Upper lobe of left lung (tissue), 4 donors: ENCODE results near the gene SLFN14.

Experiments used
- EP300 ChIP-seq, 4 donors: sonication (generic); formaldehyde crosslinking; IDR thresholded peaks; one replicate each; pipeline ENCODE4 v1.5.1; 2017; ENCODE audit warnings: antibody characterized with exemption in 4 of 4, control low read depth in 2 of 4
- POLR2A ChIP-seq, 4 donors: fragments of 450-650 bp; IDR thresholded peaks; one replicate each; pipeline ENCODE4 v1.5.1; 2016 to 2017; ENCODE audit warnings: antibody characterized with exemption in 4 of 4, mild to moderate bottlenecking in 2 of 4
- POLR2AphosphoS5 ChIP-seq, 2 donors: sonication (generic); formaldehyde crosslinking; IDR thresholded peaks; one replicate each; pipeline ENCODE4 v1.5.1; 2017; ENCODE audit warnings: antibody characterized with exemption in 2 of 2
- TF ChIP-seq, protein P1 (sequence below), 6 experiments: fragments of 450-650 bp in 4 of 6; fragments of 200-600 bp in 2 of 6; sonication (generic) in 2 of 6; IDR thresholded peaks; one replicate each; pipeline ENCODE4 v1.5.1; 2016 to 2019; ENCODE audit warnings: antibody characterized with exemption in 6 of 6

DNA sequence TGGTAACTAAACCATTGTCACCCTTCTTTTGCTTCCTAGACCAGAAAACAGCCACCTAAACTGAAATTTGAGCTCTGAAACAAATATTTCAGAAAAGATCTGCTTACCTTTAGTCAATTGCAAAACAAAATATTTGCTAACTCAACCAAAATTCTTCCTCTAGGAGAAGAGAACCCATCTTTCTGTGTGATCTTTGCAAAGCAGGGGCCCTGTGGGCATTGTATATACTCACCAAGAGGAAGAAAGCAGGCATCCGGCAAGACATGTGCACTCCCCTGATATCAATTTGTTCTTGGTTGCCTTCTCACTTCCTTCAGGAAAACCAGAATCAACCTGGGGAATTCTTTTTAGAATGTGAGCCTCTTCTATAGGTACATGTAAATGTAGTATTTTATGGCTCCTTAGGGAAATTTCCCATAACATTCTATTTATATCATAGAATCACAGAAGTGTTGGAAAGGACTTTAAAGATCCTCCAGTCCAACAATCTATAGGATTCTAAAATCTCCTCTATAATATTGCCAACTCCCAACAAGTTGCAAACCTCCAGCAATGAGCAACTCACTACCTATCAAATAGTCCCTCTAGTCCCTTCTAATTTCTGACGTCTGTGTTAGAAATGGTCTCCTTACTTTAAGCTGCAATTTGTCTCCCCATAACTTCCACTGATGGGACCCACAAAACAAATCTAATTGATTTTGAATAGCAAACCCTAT lies 966 bp downstream of the SLFN14 start:
- TF ChIP-seq POLR2AphosphoS5 (IDR thresholded peaks at IDR 0.05) (no peak), POLR2A (IDR thresholded peaks at IDR 0.05) (no peak), EP300 (IDR thresholded peaks at IDR 0.05) (no peak)
- TF ChIP-seq, protein P1, sequence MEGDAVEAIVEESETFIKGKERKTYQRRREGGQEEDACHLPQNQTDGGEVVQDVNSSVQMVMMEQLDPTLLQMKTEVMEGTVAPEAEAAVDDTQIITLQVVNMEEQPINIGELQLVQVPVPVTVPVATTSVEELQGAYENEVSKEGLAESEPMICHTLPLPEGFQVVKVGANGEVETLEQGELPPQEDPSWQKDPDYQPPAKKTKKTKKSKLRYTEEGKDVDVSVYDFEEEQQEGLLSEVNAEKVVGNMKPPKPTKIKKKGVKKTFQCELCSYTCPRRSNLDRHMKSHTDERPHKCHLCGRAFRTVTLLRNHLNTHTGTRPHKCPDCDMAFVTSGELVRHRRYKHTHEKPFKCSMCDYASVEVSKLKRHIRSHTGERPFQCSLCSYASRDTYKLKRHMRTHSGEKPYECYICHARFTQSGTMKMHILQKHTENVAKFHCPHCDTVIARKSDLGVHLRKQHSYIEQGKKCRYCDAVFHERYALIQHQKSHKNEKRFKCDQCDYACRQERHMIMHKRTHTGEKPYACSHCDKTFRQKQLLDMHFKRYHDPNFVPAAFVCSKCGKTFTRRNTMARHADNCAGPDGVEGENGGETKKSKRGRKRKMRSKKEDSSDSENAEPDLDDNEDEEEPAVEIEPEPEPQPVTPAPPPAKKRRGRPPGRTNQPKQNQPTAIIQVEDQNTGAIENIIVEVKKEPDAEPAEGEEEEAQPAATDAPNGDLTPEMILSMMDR (IDR thresholded peaks at IDR 0.05) = no peak
